ENCODE data around the gene MAP4K4.

MAP4K4 gene

DNA sequence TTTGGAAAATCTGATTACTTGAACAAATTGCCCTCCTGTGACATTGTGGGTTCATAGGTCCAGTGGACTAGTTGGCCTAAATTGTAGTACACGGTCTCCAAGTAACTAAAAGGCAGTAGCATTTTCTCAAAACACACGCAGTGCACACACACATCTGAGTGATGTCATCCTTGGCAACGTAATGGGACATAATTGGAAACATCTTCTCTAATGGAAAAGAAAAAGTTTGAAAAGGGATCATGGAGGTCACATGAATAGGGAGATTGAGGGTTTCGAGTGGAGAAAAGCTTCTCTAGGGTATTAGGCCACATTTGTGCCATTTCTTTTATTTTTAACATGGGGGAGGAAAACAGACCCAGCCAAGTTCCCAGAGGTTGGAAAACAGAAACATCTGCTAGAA, 93.3 kb downstream of the MAP4K4 start:
- no peak for DNase-seq (ENCODE audit: low spot score)

DNA sequence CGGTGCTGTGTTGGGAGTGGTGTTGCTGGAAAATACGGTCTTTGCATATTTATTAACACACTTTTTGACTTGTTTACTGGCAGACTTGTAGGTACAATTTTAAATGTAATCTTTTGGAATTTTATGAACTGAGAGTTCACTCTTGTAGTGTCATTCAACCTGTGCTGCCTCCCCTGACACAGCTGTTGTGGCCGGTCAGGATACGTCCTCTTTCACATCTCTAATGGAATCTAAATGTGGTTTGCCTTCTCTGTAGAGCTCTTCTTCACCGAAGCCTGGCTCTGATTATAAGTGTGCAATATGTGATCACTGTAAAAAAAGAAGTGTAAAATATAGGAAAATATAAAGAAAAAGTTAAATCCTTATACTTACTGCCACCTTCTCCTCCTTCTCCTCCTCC, 94.7 kb downstream of the MAP4K4 start:
- DNase-seq (ENCODE audit: low spot score) = no peak

DNA sequence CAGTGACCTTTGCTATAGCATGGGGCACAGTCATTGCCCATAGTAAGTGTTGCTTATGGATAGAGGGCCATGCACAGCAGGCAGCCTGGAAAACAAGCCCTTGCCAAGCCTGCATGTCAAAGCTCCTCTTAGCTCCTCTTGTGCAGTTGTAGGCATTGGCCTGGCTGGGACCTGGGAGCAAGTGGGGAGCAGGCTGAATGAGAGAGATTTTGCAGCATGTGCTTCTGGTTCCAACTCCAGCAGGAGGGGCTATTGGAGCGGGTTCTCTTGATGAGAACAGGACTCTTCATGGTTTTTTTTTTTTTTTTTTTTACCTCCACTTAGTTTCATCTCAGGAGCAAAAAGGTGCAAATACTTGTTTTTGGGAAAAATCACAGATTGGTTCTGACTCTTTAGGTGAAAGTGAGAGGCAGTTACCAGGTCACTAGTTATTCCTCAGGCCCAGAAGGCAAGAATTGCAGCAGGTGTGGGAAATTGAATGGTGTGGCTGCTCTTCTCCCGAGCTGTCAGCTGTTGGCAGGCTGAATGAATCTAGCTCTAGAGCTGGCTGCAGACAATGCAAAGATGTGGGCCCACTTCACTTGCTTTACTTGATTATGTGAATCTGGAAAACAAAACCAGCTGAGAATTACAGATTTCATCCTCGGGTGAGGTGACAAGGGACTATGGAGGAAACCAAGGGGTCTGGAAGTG, 95.9 kb downstream of the MAP4K4 start:
- no peak for DNase-seq (ENCODE audit: low spot score)

DNA sequence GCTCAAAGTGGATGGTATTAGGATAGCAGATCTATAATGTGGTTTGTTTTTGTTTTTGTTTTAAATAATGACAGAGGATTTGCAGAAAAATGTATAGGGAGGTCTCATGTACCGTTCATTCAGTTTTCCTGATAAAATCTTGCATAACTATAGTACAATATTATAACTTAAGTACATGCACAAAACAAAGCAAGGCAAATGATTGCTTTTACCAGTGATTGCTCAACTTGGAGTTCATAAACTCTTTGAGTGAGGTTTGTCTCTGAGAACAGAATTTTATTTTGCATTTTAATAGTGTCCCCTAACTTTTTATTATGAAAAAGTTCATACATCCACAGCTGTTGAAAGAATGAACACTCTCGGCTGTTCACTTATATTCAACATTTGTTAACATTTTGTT, 96.6 kb downstream of the MAP4K4 start:
- DNase-seq (ENCODE audit: low spot score) = no peak

DNA sequence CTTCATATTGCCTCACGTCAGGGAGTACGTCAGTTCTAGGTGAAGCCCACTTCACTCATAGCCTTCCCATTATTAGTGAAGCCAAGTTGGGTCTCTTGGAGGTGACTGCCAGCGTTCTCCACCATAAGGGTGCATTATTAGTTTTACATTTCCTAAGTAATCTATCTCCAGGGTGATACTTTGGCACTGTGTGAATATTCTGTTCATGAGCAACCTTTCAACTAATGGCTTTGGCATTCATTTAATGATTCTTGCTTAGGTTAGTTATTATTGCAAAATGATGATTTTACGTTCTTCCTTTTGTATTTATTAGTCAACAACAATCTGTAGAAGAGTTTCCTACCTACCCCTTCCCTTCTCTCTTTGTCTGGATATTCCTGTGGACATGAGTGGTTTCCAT, 97.5 kb downstream of the MAP4K4 start:
- no peak for DNase-seq (ENCODE audit: low spot score)

DNA sequence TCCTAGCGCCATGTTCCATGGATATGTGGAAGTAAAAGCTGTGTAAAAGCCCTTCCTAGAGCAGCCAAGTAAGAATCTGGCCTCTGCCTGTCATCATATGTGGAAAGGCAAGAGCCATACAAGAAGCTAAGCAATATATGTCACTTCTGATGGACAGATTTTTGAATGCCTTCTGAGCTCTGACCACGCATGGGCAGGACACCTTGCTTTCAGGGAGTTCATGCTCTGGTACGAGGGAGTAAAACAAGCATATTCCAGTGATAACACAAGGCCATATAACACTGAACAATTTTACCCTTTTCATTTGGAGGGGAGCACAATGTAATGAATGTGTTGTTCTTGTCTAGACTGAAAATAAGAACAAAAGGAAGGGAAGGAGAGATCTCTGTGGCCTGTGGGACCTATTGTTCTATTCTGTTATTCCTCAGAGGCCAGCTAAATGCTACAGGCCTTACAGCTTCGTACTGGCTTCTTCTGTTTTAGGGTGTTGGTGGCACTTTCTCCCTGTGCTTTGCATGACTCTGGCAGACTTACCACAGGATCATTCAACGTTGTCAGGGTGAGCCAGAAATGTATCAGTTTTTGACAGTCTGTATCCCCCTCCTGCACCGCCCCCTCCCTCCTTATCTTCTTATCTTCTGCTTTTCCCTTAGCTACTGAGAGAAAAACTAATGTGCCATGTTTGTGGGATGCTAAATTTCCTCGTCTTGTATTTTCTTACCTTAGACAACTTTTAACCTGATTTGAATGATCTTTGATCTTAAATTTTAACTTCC, 99.5 kb downstream of the MAP4K4 start:
- no peak for DNase-seq (ENCODE audit: low spot score)

DNA sequence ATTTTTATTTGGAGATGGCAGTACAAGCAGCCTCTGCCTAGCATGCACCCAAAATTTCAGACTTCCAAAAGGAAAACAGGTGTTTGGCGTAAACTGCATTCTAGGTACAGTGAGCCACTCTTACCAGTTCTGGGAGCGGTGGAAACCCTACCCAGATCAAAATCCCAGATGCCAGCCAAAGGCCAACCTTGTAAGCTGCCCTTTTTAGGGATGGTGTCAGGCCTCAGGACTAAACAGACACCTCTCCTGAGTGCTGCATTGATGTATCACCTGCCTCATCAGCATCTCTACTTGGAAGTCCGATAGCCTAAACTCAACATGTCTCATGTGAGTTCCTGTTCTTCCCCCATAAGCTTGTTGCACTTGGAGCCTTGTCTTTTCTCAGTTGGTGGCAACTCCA, 104.0 kb downstream of the MAP4K4 start:
- DNase-seq (ENCODE audit: low spot score) = no peak

DNA sequence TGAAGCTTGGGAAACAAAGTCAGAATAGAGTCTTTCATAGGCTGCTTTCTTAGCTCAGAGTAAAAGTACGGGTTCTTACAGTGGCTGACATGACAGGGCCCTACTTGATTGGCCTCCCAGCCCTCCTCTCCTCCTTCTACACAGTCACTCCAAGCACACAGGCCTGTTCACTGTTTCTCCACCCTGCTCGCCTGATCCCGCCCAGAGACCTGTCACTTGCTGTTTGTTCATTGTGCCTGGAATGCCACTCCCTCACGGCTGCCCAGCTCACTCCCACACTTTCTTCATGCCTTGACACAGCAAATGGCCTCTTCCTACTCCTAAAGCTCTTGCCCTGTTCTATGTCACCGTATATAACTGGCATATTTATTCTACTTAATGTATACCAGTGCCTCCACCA, 104.8 kb downstream of the MAP4K4 start:
- no peak for DNase-seq (ENCODE audit: low spot score)

DNA sequence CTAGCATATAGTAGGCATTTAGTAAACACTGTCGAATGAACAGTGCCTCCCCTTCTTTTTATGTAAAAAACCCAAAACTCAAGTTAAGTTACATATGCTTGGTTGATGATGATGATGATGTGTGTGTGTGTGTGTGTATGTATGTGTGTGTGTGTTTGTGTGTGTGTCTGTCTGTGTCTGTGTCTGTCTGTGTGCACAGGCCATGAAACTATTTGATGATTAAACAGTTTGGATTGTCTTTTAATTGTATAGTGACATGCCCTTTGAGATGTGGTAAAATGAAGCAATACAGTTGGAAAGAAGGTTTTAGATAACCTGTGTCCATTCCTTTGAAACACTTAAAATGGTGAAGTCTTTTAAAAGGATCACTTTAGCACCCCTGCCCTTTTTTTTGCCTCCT, 105.6 kb downstream of the MAP4K4 start:
- DNase-seq (ENCODE audit: low spot score) = no peak

DNA sequence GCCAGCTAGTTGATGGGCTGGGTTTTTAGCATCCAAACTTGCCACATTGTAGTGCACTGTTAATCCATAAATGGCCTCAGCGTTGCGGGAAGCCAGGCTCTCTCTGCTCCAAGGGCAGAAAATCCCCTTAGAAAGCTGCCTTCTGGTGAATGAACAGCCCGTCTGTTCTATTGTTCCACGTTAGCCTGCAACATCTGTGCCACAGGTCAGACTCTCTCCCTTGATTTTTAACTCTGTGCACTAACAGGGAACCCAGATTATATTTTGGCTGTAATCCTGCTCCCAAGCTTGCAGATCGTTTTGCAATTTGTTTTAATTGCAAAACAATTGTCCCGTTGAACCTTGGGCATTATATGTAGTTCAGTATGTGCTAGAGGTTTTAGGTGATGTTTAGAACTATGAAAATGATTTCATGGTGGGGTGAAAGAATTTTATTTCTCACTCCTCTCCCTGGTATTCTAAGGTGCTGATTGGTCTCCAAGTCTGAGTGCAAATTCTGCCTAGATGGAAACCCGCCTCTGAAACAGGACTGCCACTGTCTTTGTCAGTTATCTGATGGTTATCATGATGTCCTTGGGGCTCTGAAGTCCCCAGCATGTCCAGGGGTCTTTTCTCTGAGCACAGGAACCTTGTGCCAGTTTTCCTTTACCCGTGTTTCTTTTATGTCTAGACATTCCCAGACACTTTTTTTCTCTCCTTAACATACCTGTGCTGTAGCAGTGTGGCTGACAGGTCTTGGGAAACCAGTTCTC, 106.6 kb downstream of the MAP4K4 start:
- DNase-seq (ENCODE audit: low spot score) = no peak

DNA sequence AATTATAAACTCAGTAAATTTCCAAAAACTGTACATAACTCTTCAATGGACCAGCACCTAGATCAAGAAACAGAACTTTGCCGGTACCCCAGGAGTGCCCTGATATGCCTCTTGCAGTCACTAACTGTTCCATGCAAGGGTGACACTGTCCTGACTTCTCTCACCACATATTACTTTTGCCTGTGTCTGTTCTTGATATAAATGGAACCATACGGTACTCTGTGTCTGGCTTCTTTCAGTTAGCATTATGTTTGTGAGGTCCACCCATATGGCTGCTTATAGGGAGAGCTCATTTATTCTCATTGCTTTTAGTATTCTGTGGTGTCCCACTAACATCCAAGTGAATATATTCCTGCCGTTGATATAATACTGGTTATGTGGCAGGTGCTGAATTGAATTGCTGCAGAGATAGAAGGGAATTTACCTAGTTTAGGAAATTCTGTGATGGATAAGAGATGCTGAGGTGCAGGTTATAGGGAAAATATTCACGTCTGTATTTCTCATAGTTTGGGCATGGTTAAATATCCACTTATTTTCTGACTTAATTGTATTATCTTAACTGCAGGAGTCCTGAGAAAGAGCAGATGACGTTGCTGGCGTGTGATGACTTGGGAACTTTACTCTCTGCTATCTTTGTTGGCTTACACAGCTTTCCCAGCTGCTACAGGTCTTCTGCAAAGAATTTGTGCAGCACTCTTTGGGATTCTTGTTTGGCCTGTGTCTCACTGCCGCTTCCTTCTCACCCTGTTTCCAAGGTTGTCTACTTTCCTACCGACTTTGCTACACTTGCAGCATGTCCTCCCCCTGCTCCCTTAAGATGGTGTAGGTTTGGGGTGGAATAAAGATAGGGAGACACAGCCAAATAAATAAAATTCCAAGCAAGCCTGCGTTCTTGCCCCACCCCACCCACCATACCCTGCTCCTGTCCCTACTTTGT, 107.9 kb downstream of the MAP4K4 start:
- no peak for DNase-seq (ENCODE audit: low spot score)

DNA sequence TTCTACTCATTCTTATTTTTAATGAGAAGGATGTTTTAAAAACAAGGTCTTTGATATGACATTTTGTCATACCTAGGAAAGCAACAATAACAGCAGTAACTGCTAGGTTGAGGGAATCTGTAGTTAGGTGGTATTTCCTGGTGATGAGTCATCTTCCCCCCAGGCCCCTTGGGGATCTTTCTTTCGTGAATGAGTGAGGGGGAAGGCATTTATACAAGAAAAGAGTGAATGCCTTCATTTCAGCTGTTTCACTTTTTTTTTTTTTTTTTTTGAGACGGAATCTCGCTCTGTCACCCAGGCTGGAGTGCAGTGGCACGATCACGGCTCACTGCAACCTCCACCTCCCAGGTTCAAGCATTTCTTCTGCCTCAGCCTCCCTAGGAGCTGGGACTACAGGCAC, 108.6 kb downstream of the MAP4K4 start:
- peak; percentile 22 for DNase-seq (ENCODE audit: low spot score)

DNA sequence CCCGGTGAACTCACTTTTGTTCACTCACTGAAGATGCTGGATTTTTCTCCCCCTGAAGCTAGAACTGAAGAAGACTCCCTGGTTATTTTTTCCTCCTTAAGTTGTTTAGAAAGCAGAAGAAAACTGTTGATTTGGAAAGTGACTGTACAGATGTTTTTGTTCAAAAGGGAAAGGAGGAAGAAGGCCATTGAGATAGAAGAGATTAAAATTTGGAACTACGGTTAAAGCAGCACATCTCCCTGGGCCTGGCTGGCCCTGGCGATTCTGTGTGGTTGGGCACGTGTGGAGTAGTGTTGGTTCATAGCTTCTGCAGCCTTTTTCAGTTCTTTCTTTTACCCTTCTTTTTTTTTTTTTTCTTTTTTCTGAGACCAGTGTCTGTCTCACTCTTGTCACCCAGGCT, 109.2 kb downstream of the MAP4K4 start:
- no peak for DNase-seq (ENCODE audit: low spot score)

DNA sequence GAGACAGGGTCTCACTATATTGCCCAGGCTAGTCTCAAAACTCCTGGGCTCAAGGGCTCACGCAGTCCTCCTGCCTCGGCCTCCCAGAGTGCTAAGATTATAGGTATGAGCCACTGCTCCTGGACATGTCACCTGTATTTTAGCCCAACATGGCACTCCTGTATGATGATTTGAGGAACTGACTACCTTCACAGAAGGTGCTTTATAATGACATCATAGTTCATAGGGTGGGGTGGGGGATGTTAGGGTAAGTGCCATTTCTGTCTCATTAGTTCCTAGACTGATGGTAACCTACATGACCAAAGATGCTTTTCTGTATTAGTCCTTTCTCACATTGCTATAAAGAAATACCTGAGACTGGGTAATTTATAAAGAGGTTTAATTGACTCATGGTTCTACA, 109.7 kb downstream of the MAP4K4 start:
- DNase-seq (ENCODE audit: low spot score) = no peak

DNA sequence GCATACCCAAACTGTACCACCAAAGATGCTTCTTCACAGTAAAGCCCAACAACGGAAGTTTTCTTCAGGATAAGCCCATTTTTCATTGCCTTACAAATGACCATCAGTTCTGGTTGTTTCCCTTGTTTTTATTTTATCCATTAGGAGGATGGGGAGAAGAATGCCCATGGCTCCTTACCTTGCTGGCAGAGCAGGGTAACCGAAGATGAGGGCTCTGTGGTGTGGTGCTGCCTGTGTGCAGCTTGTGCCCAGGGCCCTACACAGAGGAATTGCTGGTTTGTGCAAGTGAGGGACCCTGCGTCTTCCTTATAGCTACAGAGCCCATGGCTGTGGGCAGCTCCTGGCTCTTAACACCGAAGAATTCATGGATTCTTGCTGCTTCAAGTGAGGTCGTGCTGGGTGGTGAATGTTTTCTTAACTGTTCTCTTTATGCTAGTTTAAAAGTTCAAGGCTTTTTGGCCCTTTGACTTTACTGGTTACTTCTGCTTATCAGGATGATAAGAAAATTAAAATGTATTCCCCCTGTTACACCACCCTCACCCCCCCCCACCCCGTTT, 110.6 kb downstream of the MAP4K4 start:
- DNase-seq (ENCODE audit: low spot score) = no peak

DNA sequence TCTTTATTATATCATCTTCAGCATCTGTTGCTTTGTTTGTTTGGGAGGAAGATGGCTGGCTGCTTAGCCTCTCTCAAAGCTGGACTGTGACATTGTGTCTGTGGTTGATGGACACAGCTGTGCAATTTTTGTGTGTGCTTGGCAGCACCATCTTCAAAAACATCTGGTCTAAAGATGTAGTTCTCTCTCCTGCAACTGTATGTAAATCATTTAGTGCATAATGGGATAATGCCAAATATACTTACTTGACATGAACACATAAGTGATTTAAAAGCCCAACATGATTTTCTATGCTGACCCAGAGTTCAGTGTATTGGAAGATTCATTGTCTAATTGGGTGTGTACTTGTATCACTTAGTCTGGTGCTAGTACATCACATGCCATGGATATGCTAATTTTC, 112.2 kb downstream of the MAP4K4 start:
- DNase-seq (ENCODE audit: low spot score) = no peak

DNA sequence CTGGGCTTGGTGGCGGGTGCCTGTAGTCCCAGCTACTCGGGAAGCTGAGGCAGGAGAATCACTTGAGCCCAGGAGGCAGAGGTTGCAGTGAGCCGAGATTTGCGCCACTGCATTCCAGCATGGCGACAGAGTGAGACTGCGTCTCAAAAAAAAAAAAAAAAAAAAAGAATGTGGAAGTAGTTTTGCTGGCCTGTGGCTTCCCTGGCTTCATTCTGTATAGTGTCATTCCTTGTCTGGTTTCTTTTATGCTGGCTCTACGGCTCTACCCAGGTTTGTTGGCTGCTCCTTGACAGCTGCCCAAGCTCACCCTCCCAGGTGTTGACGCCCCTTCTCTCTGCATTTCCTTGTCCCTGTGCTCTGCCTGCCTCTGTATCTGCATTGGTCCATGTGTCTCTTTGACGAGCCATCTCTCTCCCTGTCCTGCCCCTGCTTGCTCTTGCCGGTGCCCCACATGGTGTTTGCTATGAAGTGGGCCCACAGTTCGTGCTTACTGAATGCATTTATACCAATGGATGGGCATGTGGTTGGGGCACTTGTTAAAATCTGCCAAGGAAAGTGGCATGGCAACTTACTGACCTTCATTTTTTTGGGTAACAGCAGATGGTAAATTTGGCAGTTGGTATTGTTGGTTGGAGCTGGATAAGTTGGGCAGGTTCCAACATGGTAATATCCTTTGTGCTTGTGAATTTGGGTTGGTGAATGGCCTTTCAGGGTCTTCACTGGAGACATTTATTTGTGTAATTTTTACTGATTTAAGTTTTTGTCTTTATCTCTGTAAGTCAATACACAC, 113.9 kb downstream of the MAP4K4 start:
- DNase-seq (ENCODE audit: low spot score) = no peak

DNA sequence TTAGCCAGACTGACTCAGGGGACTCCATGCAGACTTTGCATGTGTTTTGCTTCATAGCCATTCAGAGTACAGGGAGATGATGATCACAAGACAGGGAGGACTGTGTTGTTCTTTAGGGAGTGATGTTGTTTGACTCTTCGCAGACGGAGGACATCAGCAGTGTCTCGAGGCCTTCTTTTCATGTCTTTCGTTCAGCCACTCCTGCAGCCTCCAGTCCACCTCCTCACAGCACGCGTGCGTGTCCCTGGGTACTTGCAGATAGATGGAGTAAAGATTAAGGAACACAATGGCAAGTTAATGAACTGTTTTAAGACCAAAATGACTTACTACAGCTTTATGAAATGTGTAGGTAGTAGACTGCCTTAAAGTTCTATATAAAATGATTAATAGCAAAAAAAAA, 114.7 kb downstream of the MAP4K4 start:
- no peak for DNase-seq (ENCODE audit: low spot score)

DNA sequence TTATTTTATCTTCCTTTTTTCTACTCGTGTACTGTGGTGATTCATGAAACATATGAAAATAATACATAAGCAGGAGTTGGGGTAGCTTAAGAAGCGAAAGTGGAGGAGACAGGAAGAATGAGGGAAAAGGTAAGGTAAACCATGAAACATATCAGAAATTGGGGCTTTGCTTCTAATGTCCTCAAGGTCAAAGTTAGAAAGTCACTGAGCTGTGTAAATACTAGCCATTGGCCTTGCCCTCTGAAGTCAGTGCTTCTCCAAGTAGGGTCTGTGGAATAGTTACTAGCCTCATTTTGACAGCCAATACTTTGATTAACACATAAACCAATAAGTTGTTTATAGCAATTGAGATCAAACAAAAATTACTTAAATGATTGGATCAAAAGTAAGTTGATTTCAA, 117.2 kb downstream of the MAP4K4 start:
- no peak for DNase-seq (ENCODE audit: low spot score)

DNA sequence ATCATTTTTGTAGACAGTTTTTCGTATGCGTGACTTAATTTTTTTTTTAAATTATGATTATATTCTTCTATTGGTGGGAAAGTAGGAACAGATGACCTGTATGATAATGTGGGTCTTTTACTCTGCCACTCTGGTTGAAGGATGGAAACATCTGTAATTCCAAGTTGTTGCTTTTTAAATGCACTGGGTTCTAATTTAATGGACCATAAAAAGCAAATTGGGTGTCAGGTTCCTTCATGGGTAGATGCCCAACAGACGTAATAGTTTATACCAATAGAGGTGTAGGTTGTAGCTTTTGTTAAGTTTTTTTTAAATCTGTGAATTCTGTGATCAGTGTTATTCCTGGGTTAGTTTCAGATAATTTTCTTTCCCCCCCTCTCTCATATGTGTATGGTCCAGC, 117.6 kb downstream of the MAP4K4 start:
- no peak for DNase-seq (ENCODE audit: low spot score)
